PC-3 (cell line): ENCODE results near the gene RESP18. TPM values are rescaled to one million over a fixed set of nuclear protein-coding genes. Genes with fewer than 3 reads are reported as not detected.

ENCODE experiments used
- ATAC-seq: fragments of 200-7000 bp; cut with Tn5 transposase; 2 replicates; pipeline ENCODE4 v1.9.1; 2020; ENCODE audit warnings: mild to moderate bottlenecking, moderate library complexity
- BruUV-seq: library from RNA; stranded (reverse); fragments of 400-500 nt; replicated peaks from 2 replicates; lab custom pipeline; 2021; lab: Mats Ljungman, UMichigan
- CTCF ChIA-PET: fragments of 300-600 bp; sonication (Branson Sonifier 250); formaldehyde crosslinking; loops from one replicate; lab custom pipeline; 2022; ENCODE audit warnings: antibody characterized with exemption; lab: Charles Lee
- POLR2A ChIA-PET: fragments of 300-600 bp; sonication (Branson Sonifier 250); formaldehyde crosslinking; loops from one replicate; lab custom pipeline; 2022; ENCODE audit warnings: antibody characterized with exemption; ENCODE audit not compliant: unreplicated experiment; lab: Charles Lee
- DNase-seq: peaks from one replicate; pipeline ENCODE4 v3.0.0-alpha.2; 2015
- H2AFZ ChIP-seq: fragments of 300-600 bp; sonication (generic); 2 replicates; pipeline ENCODE4 v1.6.0; 2016; ENCODE audit warnings: antibody characterized with exemption, low read length
- H3F3A ChIP-seq: fragments of 300-600 bp; sonication (generic); one replicate; pipeline ENCODE4 v1.6.0; 2017; ENCODE audit warnings: antibody characterized with exemption, low read length, control low read depth, mild to moderate bottlenecking; ENCODE audit not compliant: unreplicated experiment
- H3K27ac ChIP-seq: fragments of 300-600 bp; sonication (generic); 2 replicates; pipeline ENCODE4 v1.5.1; 2016; ENCODE audit warnings: mild to moderate bottlenecking, low read length
- H3K27me3 ChIP-seq: fragments of 300-600 bp; sonication (generic); 2 replicates; pipeline ENCODE4 v1.6.1; 2016; ENCODE audit warnings: low read length, mixed read lengths
- H3K36me3 ChIP-seq: fragments of 300-600 bp; sonication (generic); 2 replicates; pipeline ENCODE4 v1.6.1; 2016; ENCODE audit warnings: low read depth, mixed run types, low read length, mixed read lengths
- H3K4me1 ChIP-seq: fragments of 300-600 bp; sonication (generic); 2 replicates; pipeline ENCODE4 v1.5.1; 2016; ENCODE audit warnings: low read length; ENCODE audit not compliant: insufficient read depth
- H3K4me2 ChIP-seq: fragments of 300-600 bp; sonication (generic); 2 replicates; pipeline ENCODE4 v1.6.0; 2016; ENCODE audit warnings: low read length
- H3K4me3 ChIP-seq: fragments of 300-600 bp; sonication (generic); 2 replicates; pipeline ENCODE4 v1.5.1; 2016; ENCODE audit warnings: mild to moderate bottlenecking, low read length, mixed read lengths
- H3K79me2 ChIP-seq: fragments of 300-600 bp; sonication (generic); 2 replicates; pipeline ENCODE4 v1.6.1; 2017; ENCODE audit warnings: low read length, mixed read lengths
- H3K9ac ChIP-seq: fragments of 300-600 bp; sonication (generic); 2 replicates; pipeline ENCODE4 v1.6.0; 2016; ENCODE audit warnings: mild to moderate bottlenecking, low read length
- H3K9me2 ChIP-seq: fragments of 300-600 bp; sonication (generic); replicated peaks from 2 replicates; pipeline ENCODE4 v1.6.1; 2016; ENCODE audit warnings: mixed run types, low read length, mixed read lengths
- H3K9me3 ChIP-seq: fragments of 300-600 bp; sonication (generic); 2 replicates; pipeline ENCODE4 v1.6.1; 2016; ENCODE audit warnings: low read length, mixed read lengths
- H4K20me1 ChIP-seq: fragments of 300-600 bp; sonication (generic); 2 replicates; pipeline ENCODE4 v1.6.1; 2016; ENCODE audit warnings: low read length, mixed read lengths
- EZH2 ChIP-seq: fragments of 300-600 bp; sonication (generic); IDR thresholded peaks from one replicate; pipeline ENCODE4 v1.6.1; 2017; ENCODE audit warnings: antibody characterized with exemption, mild to moderate bottlenecking, low read length; ENCODE audit not compliant: unreplicated experiment
- EZH2phosphoT487 ChIP-seq: fragments of 300-600 bp; sonication (generic); IDR thresholded peaks from 2 replicates; pipeline ENCODE4 v1.6.1; 2018; ENCODE audit warnings: mild to moderate bottlenecking, antibody characterized with exemption, low read length, borderline replicate concordance
- intact Hi-C: fragments of 100-400 bp; cut with micrococcal nuclease; formaldehyde crosslinking; loops from 2 replicates; pipeline ENCODE4 v1.9.0; 2023
- total RNA-seq: library from RNA; depleted of rRNA; stranded (reverse); fragments of >200 nt; gene quantifications from 2 replicates; pipeline ENCODE4 v1.2.3, GENCODE V29; 2014
- TF ChIP-seq, protein P1 (sequence below): fragments of 300-600 bp; sonication (generic); conservative IDR thresholded peaks from 2 replicates; pipeline ENCODE4 v1.5.1; 2017; ENCODE audit warnings: antibody characterized with exemption, low read depth, mild to moderate bottlenecking, low read length

Gene RESP18
- total RNA-seq, 1 experiment from 2014 or later: not detected

DNA sequence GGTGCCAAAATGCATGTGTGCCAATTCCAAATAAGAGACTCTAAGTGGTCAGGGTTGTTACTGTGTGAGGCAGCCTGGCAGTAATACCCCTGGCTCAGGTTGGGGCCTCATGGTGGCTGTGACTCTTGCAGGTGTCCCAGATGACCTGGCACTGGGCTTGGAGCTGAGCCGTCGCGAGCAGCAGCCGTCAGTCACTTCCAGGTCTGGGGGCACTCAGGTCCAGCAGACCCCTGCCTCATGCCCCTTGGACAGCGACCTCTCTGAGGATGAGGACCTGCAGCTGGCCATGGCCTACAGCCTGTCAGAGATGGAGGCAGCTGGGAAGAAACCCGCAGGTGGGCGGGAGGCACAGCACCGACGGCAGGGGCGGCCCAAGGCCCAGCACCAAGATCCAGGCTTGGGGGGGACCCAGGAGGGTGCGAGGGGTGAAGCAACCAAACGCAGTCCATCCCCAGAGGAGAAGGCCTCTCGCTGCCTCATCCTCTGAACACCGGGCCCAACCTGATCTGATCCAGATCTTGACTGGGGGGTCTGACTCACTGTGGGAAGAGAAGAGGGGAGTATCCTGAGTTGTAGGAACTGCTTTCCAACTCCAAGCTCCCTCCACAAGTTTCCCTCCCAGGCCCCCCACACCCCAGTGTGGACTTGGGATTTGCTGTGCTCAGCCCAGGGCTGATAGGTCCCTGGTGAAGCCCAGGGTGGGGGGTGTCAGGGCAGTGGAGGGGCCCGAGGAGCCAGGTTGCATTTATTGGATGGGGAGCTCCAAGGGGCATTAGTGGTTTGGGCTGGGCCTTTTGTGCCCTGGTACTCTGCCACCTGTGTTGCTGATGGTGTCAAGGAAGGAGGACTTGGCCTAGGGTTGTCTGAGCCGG is 47.8 kb downstream of the RESP18 start:
- no peaks in the 10 kb centered on the region for H3K9me3 ChIP-seq
- CTCF ChIA-PET: no interaction called here
- H4K20me1 ChIP-seq: no peaks in the 10 kb centered on the region
- TF ChIP-seq EZH2phosphoT487 (no peak), EZH2 (no peak)
- TF ChIP-seq, protein P1, sequence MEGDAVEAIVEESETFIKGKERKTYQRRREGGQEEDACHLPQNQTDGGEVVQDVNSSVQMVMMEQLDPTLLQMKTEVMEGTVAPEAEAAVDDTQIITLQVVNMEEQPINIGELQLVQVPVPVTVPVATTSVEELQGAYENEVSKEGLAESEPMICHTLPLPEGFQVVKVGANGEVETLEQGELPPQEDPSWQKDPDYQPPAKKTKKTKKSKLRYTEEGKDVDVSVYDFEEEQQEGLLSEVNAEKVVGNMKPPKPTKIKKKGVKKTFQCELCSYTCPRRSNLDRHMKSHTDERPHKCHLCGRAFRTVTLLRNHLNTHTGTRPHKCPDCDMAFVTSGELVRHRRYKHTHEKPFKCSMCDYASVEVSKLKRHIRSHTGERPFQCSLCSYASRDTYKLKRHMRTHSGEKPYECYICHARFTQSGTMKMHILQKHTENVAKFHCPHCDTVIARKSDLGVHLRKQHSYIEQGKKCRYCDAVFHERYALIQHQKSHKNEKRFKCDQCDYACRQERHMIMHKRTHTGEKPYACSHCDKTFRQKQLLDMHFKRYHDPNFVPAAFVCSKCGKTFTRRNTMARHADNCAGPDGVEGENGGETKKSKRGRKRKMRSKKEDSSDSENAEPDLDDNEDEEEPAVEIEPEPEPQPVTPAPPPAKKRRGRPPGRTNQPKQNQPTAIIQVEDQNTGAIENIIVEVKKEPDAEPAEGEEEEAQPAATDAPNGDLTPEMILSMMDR: no peak
- H3K9ac ChIP-seq: no peak overlapping the region
- no peaks in the 10 kb centered on the region for H3K27me3 ChIP-seq
- no peak overlapping the region for H3K4me2 ChIP-seq
- no peak overlapping the region for H3K27ac ChIP-seq
- no peak overlapping the region for H3K4me3 ChIP-seq
- no peaks in the 10 kb centered on the region for H3F3A ChIP-seq
- DNase-seq: no peak
- ATAC-seq: no peak
- H3K36me3 ChIP-seq: peaks cover 3% of the 10 kb centered on the region; the same call in 1 of the 2 replicates
- BruUV-seq: no TSS peak
- peaks cover 14% of the 10 kb centered on the region for H3K4me1 ChIP-seq
- intact Hi-C loops: no loop called here
- POLR2A ChIA-PET: interaction anchor here (0.5 kb wide), 1 partner anchor 23 kb away, joined by 3 read pairs; no protein-coding TSS in a partner anchor
- no peak overlapping the region for H2AFZ ChIP-seq
- H3K9me2 ChIP-seq: no peaks in the 10 kb centered on the region
- peaks cover 10% of the 10 kb centered on the region for H3K79me2 ChIP-seq

DNA sequence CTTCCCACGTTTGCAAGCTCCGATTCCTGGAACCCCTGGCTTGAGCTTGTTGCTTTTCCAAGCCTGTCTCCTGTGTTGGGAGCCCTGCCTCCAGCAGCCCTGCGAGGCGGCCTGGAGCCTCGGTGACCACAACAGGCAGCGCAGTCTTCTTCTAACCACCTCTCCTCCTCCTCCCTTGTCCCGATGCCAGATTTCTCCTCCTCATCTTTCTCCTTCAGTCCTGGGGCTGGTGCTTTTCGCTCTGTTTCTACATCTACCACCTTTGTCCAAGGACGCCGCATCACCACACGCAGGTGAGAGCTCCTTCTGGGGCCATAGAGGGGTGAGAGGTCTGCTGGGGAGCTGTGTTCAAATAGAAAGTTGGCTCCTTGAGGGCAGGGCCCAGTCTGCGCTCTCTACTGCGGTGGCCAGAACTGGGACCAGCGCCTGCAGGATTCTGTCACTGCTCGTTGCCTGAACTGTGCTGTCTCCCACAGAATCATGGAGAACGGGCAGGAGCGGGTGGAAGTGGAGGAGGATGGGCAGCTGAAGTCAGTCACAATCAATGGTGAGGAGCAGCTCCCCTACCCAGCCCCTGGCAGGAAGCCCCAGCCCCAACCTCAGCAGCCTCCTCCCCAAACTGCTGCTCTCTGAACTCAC is 49.5 kb downstream of the RESP18 start:
- no peaks in the 10 kb centered on the region for H3K9me2 ChIP-seq
- no peak overlapping the region for H3K4me2 ChIP-seq
- peaks cover 11% of the 10 kb centered on the region for H3K79me2 ChIP-seq
- peaks cover 3% of the 10 kb centered on the region; the same call in 1 of the 2 replicates for H3K36me3 ChIP-seq
- H3K27ac ChIP-seq: no peak overlapping the region
- H3K4me1 ChIP-seq: peaks cover 17% of the 10 kb centered on the region
- DNase-seq (no peak), ATAC-seq (no peak)
- BruUV-seq: no TSS peak
- TF ChIP-seq EZH2phosphoT487 (no peak), EZH2 (no peak)
- TF ChIP-seq, protein P1: no peak
- POLR2A ChIA-PET: no interaction called here
- CTCF ChIA-PET: no interaction called here
- intact Hi-C loops: no loop called here
- H4K20me1 ChIP-seq: no peaks in the 10 kb centered on the region
- no peaks in the 10 kb centered on the region for H3K9me3 ChIP-seq
- H3K9ac ChIP-seq: no peak overlapping the region
- H3K4me3 ChIP-seq: no peak overlapping the region
- H2AFZ ChIP-seq: no peak overlapping the region
- H3K27me3 ChIP-seq: no peaks in the 10 kb centered on the region
- H3F3A ChIP-seq: no peaks in the 10 kb centered on the region
